GM21526 (cell line): ENCODE results near the gene SLC45A2.
"Not testable (repeated sequence)": the region's sequence is repeated elsewhere in the genome, so short reads cannot be mapped to it uniquely, and the experiment has no call there.

Source experiments
- ATAC-seq: cut with Tn5 transposase; IDR thresholded peaks from one replicate; pipeline ENCODE4 v1.9.1; 2021; ENCODE audit warnings: moderate library complexity; ENCODE audit not compliant: unreplicated experiment, low FRiP score

SLC45A2 gene

DNA sequence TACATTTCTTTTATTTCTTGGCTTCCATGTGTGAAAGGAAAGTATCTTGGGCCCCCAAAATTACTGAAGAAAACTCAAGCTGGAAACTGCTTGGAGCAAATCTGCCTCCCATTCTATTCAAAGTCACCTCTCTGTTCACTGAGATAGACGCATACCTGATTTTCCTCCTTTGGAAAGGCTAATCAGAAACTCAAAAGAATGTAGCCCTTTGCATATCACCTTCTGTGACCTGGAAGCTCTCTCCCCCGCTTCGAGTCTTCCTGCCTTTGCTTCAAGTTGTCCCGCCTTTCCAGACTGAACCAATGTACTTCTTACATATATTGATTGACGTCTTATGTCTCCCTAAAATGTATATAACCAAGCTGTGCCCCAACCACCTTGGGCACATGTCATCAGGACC, 53.4 kb downstream of the SLC45A2 start:
- no peak for ATAC-seq

DNA sequence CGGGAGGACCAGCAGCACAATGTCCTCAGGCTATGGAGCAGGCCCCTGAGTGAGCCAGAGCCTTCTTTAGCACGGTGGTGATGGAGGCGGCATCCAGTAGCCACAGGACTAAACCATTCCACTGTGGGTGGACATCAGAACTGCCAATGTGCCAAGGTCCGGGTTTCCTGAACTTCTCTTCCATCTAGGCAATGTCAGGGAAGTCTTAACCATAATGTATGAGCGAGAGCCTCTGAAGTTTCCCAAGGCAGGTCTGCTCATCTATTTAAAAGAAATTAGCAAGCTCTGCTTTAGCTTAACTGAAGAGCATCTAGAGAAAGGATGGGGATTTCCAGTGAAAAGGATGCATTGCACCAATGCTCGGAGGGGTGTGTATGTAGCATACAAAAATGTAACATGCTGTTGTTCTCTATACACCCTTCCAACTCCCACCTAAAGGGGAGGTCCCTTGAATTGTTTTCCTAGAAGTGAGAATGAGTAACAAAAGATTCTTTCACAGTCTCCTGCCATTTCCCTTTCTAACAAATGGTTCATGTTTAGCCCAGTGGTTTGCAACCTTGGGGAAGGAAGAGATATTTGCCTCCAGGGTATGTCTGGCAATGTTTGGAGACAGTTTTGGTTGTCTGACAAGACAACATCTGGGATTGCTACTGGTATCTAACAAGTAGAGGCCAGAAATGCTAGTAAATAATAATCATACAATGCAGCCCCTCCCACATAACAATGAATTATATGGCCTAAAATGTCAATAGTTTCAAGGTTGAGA, 54.4 kb downstream of the SLC45A2 start:
- no peak for ATAC-seq

DNA sequence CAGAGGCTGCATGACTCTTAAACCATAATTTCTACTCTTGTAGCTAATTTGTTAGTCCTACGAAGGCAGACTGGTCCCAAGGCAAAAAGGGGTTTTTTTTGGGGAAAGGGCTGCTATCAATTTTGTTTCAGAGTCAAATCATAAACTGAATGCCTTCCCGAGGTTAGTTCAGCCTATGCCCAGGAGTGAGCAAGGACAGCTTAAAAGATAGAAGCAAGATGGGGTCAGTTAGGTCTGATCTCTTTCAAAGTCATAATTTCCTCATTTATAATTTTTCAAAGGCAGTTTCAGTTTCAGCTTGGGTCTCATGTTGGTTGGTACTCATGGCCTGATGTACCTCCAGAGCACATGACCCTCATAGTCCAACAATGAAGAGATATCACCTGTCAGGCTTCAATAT, 56.2 kb downstream of the SLC45A2 start:
- no peak for ATAC-seq

DNA sequence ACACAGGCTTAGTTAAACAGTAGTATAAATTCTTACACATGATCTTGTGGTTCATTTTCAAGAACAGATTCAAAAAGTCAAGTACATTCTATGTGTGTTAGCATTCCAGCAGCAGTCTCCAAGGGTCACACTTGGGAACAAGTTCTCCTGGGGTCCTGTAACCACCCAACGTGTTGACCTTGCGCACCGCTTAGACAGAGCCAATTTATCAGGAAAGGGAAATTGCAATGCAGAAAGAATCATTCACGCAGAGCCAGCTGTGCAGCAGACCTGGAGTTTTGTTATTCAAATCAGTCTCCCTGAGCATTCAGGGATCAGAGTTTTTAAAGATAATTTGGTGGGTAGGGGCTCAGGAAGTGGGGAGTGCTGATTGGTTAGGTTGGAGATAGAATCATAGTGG, 56.8 kb downstream of the SLC45A2 start:
- ATAC-seq: no peak

DNA sequence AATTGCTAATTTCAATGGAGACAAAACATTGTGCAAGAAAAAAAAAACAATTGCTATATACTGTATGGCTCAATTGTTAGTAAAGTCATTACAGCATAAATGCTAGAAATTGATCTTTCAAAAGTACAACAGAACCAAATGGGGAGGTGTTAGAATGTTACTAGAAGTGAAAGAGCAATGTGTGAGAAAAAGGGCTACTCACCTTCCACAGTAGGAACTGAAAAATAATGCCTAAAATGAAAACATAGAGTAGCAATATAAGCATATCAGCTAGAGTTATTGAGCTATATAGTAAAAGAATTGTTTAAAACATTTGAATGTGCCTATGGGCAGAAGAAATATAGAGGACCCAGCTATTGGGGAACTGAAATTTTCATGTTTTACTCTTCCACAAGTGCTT, 59.2 kb downstream of the SLC45A2 start:
- ATAC-seq: peak; percentile 61

DNA sequence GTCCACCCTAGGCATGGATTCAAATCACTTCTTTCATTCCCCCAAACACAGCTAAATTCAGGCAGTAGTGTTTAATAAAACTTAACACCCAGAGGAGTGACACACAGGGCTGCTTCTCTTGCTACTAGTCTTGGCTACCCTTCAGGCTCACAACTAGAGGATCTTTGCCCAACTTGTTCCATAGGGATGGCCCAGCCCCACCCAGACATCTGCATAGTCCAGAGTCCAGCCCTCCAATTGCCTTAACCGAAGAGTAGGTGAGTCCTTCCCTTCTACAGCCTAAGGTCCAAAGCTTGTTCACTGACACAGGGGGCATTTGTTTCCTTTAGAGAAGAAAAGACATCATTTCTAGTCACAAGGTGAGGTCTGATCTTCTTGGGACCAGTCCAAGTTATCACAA, 63.5 kb downstream of the SLC45A2 start:
- no peak for ATAC-seq

DNA sequence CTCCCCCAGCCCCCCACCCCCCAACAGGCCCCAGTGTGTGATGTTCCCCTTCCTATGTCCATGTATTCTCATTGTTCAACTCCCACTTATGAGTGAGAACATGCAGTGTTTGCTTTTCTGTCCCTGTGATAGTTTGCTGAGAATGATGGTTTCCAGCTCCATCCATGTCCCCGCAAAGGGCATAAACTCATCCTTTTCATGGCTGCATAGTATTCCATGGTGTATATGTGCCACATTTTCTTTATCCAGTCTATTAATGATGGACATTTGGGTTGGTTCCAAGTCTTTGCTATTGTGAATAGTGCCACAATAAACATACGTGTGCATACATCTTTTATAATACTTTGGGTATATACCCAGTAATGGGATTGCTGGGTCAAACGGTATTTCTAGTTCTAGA, 69.6 kb downstream of the SLC45A2 start:
- not testable (repeated sequence) for ATAC-seq

DNA sequence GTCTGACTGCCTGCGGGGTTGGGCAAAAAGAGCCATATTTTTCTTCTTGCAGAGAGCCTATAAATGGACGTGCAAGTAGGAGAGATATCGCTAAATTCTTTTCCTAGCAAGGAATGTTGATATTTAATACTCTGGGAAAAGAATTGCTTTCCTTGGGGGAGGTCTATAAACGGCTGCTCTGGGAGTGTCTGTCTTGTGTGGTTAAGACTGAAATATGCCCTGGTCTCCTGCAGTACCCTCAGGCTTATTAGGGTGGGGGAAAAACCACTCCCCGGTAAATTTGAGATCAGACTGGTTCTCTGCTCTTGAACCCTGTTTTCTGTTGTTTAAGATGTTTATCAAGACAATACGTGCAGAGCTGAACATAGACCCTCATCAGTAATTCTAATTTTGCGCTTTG, 78.2 kb downstream of the SLC45A2 start:
- not testable (repeated sequence) for ATAC-seq

DNA sequence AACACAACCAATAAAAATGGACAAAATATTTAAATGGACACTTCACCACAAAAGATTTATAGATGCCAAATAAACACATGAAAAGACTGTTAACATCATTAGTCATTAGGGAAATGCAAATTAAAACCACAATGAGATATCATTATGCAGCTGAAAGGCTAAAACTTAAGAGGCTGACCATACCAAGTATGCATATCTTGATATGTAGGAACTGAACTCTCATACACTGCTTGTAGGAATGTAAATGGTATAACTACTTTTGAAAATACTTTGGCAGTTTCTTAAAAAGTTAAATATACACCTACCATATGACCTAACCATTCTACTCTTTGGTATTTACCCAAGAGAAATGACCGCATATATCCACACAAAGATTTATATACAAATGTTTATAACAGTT, 79.1 kb downstream of the SLC45A2 start:
- no peak for ATAC-seq

DNA sequence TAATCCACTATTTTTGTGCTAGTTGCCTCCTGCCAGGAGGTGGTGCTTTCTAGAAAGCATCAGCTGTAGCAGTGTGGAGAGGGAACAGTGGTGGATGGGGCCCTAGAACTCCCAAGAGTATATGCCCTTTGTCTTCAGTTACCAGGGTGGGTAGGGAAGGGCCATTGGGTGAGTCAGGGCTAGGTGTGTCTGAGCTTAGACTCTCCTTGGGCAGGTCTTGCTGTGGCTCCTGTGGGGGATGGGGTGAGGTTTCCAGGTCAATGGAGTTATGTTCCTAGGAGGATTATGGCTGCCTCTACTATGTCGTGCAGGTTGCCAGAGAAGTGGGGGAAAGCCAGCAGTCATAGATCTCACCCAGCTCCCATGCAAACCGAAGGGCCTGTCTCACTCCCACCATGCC, 81.4 kb downstream of the SLC45A2 start:
- no peak for ATAC-seq

DNA sequence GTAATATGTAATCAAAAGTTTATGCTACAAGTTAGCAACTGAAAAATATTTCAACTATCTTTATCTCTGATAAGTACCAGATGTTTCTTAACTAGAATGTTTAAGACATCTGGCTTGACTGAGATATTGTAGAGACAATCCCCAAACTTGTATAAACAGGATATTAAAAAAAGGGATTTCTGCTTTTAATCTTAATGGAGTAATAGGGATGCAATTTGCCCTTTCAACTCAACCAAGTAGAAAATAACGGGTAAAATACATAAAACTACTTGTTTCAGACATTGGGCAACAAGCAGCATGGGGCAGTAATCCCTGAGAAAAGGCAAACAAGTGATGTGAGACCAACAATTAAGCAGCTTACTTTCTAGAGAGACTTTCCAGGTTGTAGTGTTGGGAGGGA, 83.3 kb downstream of the SLC45A2 start:
- no peak for ATAC-seq
